Measurements from ENCODE around the gene SLC4A1. TPM values are rescaled to one million over a fixed set of nuclear protein-coding genes. Genes with fewer than 3 reads are reported as not detected.

Gene SLC4A1
- total RNA-seq, 1 donor from 2014 or later, result 0.13 TPM

GRCh38 chr17:44279666-44280391 lies 11.9 kb upstream of the SLC4A1 start:
- no peak overlapping the region for H3K27ac Mint-ChIP-seq
- H3K36me3 Mint-ChIP-seq (ENCODE audit: low read depth), result no peaks in the 10 kb centered on the region
- intact Hi-C loops (cut with micrococcal nuclease), result loop anchor here (5.0 kb wide), 1 partner anchor 58 kb away; no protein-coding TSS in a partner anchor
- H3K4me1 Mint-ChIP-seq, result peaks cover 10% of the 10 kb centered on the region
- CTCF ChIA-PET, result no interaction called here
- H3K27me3 Mint-ChIP-seq, result peaks cover 11% of the 10 kb centered on the region
- TF ChIP-seq CTCF (IDR thresholded peaks at IDR 0.05), result no peak
- no peak overlapping the region for H3K4me3 Mint-ChIP-seq
- DNase-seq (no peak), ATAC-seq (ENCODE audit: low read depth) (peak; percentile 52)
- POLR2A ChIA-PET, result no interaction called here
- H3K9me3 Mint-ChIP-seq, result no peaks in the 10 kb centered on the region

- Mint-ChIP-seq H3K4me3 (no peak overlapping the region), H3K4me1 (peaks cover 10% of the 10 kb centered on the region), H3K36me3 (ENCODE audit: low read depth) (no peaks in the 10 kb centered on the region), H3K27me3 (peaks cover 11% of the 10 kb centered on the region), H3K9me3 (no peaks in the 10 kb centered on the region), H3K27ac (no peak overlapping the region)
- POLR2A ChIA-PET, result no interaction called here
- intact Hi-C loops (cut with micrococcal nuclease), result loop anchor here (5.0 kb wide), 1 partner anchor 57 kb away; no protein-coding TSS in a partner anchor
- CTCF ChIA-PET, result no interaction called here
- ATAC-seq (ENCODE audit: low read depth) (no peak), DNase-seq (no peak)
- TF ChIP-seq CTCF (IDR thresholded peaks at IDR 0.05), result no peak
Observed at GRCh38 chr17:44279346-44279665, 11.4 kb upstream of the SLC4A1 start.

- Mint-ChIP-seq H3K36me3 (ENCODE audit: low read depth) (no peaks in the 10 kb centered on the region), H3K27ac (no peak overlapping the region), H3K4me3 (no peak overlapping the region), H3K4me1 (peaks cover 10% of the 10 kb centered on the region), H3K9me3 (no peaks in the 10 kb centered on the region), H3K27me3 (peaks cover 17% of the 10 kb centered on the region)
- ATAC-seq (ENCODE audit: low read depth), result no peak
- POLR2A ChIA-PET, result no interaction called here
- no peak for DNase-seq
- no peak for TF ChIP-seq CTCF (IDR thresholded peaks at IDR 0.05)
- CTCF ChIA-PET, result no interaction called here
- intact Hi-C loops (cut with micrococcal nuclease), result loop anchor here (5.0 kb wide), 1 partner anchor 56 kb away; no protein-coding TSS in a partner anchor
Observed at GRCh38 chr17:44277976-44278375, 10.0 kb upstream of the SLC4A1 start.

- H3K4me3 Mint-ChIP-seq, result no peak overlapping the region
- ATAC-seq (ENCODE audit: low read depth), result no peak
- ChIA-PET CTCF (no interaction called here), POLR2A (no interaction called here)
- H3K9me3 Mint-ChIP-seq, result no peaks in the 10 kb centered on the region
- H3K4me1 Mint-ChIP-seq, result no peaks in the 10 kb centered on the region
- H3K36me3 Mint-ChIP-seq (ENCODE audit: low read depth), result no peaks in the 10 kb centered on the region
- TF ChIP-seq CTCF (IDR thresholded peaks at IDR 0.05), result no peak
- intact Hi-C loops (cut with micrococcal nuclease), result no loop called here
- peaks cover 24% of the 10 kb centered on the region for H3K27me3 Mint-ChIP-seq
- no peak for DNase-seq
- no peak overlapping the region for H3K27ac Mint-ChIP-seq
Observed at GRCh38 chr17:44273607-44274006, 5.7 kb upstream of the SLC4A1 start.

- ATAC-seq (ENCODE audit: low read depth) (no peak), DNase-seq (no peak)
- no peak overlapping the region for H3K4me3 Mint-ChIP-seq
- H3K27ac Mint-ChIP-seq, result no peak overlapping the region
- ChIA-PET POLR2A (no interaction called here), CTCF (no interaction called here)
- no peak for TF ChIP-seq CTCF (IDR thresholded peaks at IDR 0.05)
- no peaks in the 10 kb centered on the region for H3K4me1 Mint-ChIP-seq
- H3K27me3 Mint-ChIP-seq, result peaks cover 21% of the 10 kb centered on the region
- no peaks in the 10 kb centered on the region for H3K36me3 Mint-ChIP-seq (ENCODE audit: low read depth)
- H3K9me3 Mint-ChIP-seq, result no peaks in the 10 kb centered on the region
- intact Hi-C loops (cut with micrococcal nuclease), result no loop called here
Observed at GRCh38 chr17:44272954-44273353, 5.0 kb upstream of the SLC4A1 start.

Data from activated B cell treated with CpG ODN at 0.5 μM for 24 hours (primary cell).